ENCODE measurements around the gene RPS6KA2.

The RPS6KA2 gene

DNA sequence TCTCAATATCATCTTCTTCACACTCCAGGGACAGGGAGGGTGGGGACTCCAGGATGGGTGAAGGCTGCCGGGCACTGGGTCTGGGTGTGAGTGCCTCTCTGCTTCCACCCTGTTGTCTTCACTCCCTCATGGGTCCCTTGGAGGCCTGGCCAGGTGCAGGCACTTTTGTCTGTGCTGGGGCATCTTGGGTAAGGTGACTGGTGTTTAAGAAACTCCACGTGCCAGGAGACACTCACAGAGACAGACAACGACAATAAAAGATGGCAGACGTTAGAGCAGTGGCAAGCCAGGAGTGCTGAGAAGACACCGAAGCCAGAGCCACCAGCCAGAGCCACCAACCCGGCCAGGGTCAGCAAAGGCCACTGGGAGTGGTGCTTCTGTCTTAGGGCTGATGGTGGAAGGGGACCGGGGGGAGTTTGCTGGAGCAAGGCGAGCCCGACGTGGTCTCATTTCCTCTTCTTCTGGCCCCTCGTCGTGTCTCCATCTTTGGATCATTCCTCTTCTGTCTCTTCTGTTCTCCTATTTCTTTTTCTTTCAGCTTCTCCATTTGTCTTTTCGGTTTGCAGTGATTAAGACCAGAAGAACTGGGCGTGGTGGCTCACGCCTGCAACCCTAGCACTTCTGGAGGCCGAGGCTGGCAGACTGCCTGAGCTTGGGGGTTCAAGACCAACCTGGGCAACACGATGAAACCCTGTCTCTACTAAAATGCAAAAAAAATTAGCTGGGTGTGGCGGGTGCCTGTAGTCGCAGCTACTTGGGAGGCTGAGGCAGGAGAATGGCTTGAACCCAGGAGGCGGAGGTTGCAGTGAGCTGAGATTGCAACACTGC, 131.3 kb downstream of the RPS6KA2 start:
- no peak for DNase-seq

DNA sequence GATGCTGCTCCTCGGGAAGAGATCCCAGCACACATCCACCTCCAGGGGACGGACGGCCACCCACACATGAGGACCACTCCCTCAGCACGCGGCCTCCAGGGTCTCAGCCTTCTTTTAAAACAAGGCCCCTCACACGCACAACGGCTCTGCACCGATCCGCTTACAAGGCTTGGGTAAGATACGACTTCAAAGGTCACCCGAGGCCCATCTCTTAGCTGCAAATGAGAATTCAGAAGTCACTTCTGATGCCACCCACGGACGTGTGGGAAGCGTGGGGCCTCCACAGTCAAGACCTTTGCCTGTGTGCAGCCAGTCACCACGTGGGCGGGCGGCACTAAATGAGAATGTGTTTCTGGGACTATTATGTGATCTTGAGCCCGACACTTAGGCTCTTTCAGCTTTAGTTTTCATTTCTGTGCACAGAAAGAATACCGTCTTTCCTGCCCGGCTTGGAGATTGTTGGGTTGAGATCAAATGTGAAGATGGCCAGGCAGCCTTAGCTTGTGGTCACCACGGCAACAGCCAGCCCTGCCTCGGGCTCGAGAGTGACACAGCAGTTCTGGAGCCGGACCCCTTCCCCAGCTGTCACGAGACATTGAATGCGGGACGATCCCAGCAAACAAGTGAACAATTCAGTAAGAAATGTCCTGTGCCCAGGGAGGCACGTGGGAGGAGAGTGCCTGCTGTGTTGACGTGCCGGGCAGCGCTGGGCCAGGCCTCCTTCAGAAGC, 132.1 kb downstream of the RPS6KA2 start:
- DNase-seq, result no peak

GRCh38 chr6:166494101-166494441, 133.0 kb downstream of the RPS6KA2 start:
- DNase-seq, result no peak

DNA sequence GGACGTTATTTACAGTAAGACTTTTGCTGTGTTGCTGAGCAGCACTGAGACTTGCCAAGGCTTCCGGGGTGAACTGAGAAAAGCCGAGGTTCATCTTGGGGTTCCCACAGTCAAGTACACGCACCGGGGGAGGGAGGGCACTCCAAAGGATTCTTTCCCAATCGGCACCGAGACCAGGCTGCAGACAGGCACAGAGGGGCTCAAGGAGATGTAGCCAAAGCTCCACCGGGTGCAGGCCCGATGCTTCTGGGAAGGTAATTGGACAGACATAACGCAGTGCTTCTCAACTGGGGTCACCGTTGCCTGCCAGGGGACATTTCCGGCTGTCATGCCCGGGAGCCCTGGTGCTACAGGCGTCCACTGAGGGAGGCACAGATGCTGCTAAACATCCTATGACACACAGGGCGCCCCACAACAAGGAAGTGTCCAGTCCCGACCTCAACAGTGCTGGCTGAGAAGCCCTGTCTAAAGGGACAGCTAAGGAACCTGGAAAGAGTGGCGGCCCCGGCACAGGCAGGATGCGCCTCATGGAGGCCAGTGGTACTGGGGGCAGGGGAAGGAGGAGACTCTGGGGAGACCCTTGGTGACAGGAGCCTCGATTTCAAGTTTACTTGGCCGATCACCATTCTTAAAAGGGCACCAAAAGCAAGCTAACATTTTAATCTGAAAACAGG, 133.5 kb downstream of the RPS6KA2 start:
- DNase-seq, result no peak

DNA sequence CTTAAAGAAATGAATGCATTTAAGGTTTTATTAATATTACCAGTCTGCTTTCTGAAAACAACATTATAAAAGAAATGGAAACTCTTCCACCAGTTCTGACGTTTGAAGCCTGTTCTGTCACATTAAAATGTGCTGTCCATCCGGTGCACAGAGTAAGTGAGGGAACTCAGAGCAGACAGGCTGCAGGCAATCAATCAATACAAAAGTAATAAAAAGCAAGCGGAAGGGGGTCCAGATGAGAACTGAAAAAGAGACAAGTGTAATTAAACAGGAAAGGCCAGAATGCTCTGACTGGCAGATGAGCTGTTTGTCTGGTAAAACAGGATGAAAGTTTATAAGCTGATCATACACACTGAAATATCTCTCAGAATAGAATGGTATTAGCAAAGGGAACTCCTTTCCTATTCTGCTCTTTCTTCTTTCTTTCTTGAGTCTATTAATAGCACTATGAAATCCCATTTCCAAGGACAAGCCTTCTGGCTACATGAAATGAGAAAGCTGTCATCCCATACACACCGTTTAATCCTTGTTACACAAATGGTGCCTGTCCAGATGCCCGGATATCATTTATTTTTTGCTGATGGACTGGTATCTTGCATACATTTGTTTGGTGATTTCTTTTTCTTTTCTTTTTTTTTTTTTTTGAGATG, 134.8 kb downstream of the RPS6KA2 start:
- DNase-seq, result no peak

- no peak for DNase-seq
These were observed 136.2 kb downstream of the RPS6KA2 start for GRCh38 chr6:166490671-166491500.

DNA sequence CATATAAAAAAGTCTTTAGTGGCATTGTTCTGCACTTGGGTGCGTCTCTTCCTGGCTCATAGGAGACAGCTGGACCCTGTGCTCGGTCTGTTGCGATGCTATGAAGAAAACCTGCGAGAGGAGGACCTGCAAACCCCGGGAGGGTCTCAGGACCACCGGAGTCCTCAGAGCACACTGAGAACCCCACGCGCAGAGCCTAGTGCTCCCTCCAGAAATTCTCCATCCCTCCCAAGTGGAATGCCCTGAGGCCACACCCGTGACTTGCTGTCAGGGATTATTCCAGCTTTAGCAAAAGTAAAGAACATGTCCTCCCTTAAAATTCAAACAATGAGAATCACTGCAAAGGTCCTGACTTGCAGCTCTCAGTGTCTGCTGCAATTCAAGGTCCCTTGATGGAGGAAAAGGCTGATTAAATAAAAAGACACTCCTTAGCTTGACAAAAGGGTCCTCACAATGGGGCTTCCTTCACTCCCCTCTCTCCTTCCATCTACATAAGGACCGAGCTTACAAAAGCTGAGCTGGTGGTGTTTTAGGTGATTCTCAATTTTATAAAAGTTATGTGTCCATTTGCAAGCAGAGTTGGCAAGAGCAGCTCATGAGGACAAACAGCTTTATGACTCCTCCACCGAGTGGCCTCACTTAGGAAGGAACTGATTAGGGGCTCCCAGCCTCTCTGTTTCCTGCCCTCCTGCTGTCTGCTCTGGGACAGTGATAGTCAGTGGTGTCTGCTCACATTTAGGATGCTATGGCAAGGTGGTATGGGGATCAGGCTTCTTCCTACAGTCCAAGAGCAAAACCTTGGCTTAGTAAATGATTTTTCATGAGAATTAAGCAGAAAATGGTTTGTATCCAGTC, 137.5 kb downstream of the RPS6KA2 start:
- no peak for DNase-seq

DNA sequence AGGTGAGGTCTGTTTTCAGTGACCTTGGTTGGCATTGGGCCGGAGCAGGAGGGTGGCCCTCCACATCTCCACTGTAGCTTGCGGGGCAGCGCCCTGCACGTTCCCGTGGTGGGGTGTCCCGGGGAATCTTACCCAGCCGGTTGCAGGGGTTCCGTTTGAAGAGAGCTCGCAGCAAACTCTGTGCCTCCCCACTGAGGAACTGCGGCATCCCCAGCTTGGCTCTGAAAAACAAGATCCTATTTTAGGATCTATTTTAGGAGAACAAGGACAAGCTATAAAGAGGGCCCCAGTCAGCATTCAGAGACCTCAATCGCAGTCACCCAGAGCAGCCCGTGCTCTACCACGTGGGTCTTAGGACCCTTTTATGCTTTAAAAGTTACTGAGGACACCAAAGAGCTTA, 138.3 kb downstream of the RPS6KA2 start:
- no peak for DNase-seq

- no peak for DNase-seq
These were observed 138.9 kb downstream of the RPS6KA2 start for GRCh38 chr6:166488076-166488685.

- no peak for DNase-seq
These were observed 139.9 kb downstream of the RPS6KA2 start for GRCh38 chr6:166487148-166487547.

- no peak for DNase-seq
These were observed 140.5 kb downstream of the RPS6KA2 start for GRCh38 chr6:166486536-166486880.

GRCh38 chr6:166485651-166486535, 141.2 kb downstream of the RPS6KA2 start:
- DNase-seq, result no peak

- no peak for DNase-seq
These were observed 142.2 kb downstream of the RPS6KA2 start for GRCh38 chr6:166484863-166485262.

GRCh38 chr6:166483573-166484250, 143.3 kb downstream of the RPS6KA2 start:
- DNase-seq, result no peak

GRCh38 chr6:166483026-166483425, 144.0 kb downstream of the RPS6KA2 start:
- no peak for DNase-seq

GRCh38 chr6:166478782-166479592, 148.1 kb downstream of the RPS6KA2 start:
- DNase-seq, result no peak

DNA sequence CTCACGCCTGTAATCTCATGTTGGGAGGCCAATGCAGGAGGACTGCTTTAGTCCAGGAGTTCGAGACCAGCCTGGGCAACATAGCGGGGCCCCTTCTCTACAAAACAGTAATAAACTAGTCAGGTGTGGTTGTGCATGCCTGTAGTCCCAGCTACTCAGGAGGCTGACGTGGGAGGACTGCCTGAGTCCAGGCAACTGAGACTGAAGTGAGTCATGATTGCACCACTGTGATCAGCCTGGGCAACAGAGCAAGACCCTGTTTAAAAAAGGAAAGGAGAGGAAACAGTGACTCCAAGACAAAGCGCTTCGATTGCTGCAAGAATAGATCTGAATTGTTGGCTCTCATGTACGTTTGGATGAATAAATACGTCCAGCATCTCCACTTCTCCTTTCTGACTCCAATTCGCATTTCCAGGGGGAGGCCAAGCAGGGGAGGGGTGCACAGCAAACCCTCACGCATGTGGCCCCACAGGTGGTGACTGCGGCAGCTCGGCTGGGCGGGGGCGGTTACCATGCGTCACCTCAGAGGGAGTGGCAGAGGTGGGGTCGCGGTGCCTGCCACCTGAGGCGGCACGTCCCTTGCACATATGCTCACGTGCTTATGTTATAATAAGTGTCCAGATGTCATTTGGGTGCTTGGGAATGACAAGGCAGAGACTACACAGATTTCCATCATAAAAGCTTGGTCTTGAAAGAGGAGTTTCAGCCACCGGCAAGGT, 149.2 kb downstream of the RPS6KA2 start:
- no peak for DNase-seq
